ENCODE data around the gene POU2AF3. TPM values are rescaled to one million over a fixed set of nuclear protein-coding genes. Genes with fewer than 3 reads are reported as not detected.

Gene POU2AF3
- total and polyA plus RNA-seq, 12 donors: 0.18 to 2.0 (median 0.35) TPM; not detected in 4

DNA sequence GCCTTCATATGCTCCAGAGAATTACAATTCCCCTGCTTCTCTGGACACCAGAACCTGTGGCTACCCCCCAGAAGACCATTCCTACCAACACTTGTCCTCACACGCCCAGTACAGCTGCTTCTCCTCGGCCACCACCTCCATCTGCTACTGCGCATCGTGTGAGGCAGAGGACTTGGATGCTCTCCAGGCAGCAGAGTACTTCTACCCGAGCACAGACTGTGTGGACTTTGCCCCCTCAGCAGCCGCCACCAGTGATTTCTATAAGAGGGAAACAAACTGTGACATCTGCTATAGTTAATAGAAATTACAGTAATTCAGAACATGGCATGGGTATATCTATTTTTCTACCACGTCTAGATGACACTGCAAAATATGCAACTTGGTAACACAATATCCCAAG, 9.8 kb downstream of the POU2AF3 start:
- intact Hi-C loops (cut with DNase I): no loop called here
- no peak overlapping the region for H3K27ac ChIP-seq
- 49 to 52% methylated on average over 7 of the region's 7 CpGs for WGBS, 2 donors
- H3K27me3 ChIP-seq: peaks cover 0 to 31% (median 5%) of the 10 kb centered on the region in 7 donors
- no peak for DNase-seq
- no peak overlapping the region for H3K4me3 ChIP-seq
- ATAC-seq: peak in 1 of 8 donors; percentile 77
- H3K9me3 ChIP-seq: no peaks in the 10 kb centered on the region
- TF ChIP-seq, protein P1, sequence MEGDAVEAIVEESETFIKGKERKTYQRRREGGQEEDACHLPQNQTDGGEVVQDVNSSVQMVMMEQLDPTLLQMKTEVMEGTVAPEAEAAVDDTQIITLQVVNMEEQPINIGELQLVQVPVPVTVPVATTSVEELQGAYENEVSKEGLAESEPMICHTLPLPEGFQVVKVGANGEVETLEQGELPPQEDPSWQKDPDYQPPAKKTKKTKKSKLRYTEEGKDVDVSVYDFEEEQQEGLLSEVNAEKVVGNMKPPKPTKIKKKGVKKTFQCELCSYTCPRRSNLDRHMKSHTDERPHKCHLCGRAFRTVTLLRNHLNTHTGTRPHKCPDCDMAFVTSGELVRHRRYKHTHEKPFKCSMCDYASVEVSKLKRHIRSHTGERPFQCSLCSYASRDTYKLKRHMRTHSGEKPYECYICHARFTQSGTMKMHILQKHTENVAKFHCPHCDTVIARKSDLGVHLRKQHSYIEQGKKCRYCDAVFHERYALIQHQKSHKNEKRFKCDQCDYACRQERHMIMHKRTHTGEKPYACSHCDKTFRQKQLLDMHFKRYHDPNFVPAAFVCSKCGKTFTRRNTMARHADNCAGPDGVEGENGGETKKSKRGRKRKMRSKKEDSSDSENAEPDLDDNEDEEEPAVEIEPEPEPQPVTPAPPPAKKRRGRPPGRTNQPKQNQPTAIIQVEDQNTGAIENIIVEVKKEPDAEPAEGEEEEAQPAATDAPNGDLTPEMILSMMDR (IDR thresholded peaks at IDR 0.05): no peak
- H3K36me3 ChIP-seq: no peaks in the 10 kb centered on the region
- no peaks in the 10 kb centered on the region for H3K4me1 ChIP-seq

DNA sequence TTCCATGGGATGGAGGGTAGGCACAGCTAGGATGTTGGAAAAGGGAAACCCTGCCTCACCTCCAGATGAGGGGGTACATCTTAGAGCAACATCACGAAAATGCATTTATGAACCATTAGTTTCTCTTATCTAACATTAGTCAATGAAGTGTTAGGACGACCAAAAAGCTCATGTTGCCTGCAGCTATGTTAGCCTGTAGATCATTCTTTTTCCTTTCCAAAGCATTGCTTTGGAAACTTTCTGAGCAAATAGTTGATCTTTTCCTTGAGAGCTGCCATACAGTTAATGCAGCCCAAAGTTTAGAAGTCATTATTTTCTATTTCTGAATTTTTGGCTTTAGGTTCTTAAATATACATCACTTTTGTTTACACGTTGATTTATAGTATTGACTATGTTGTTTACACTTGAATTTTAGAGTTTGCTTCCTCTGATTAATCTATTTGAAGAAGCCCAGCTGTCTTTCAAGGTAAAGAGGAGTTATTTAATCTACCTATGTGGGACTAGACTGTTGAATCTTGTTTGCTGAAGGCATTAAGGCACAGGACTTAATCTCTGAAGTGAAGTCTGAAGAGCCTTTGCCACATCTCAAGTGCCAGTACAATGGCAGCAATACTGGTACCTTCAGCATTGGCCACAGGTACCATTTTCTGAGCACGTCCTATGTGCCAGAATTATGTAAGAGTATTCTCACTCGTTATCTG, 11.0 kb downstream of the POU2AF3 start:
- no peaks in the 10 kb centered on the region for H3K4me1 ChIP-seq
- no peak overlapping the region for H3K4me3 ChIP-seq
- ATAC-seq (no peak), DNase-seq (no peak)
- intact Hi-C loops (cut with DNase I): no loop called here
- H3K27ac ChIP-seq: no peak overlapping the region
- H3K9me3 ChIP-seq: no peaks in the 10 kb centered on the region
- TF ChIP-seq, protein P1 (IDR thresholded peaks at IDR 0.05): no peak
- H3K27me3 ChIP-seq: peaks cover 0 to 31% (median 0%) of the 10 kb centered on the region in 7 donors
- no peaks in the 10 kb centered on the region for H3K36me3 ChIP-seq
- 74 to 81% methylated on average over 5 of the region's 5 CpGs for WGBS, 2 donors

DNA sequence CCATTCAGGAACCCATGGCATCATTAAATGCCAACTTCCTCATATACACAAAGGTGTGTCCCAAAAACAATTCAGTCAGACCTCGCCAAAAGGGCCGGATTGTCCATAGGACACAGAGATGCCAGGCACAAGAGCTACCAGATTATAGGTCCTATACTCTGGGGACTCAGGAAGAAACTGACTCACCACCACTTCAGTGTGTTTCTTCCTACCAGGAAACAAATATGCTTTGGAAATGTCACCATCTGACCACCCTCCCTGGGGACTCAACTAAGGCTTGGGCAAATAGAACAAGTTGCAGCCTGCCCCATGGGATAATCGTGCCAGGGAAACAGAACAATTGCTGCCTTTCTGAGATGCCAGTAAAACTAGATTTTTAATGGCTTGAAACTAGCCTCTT, 11.7 kb downstream of the POU2AF3 start:
- intact Hi-C loops (cut with DNase I): no loop called here
- no peak for ATAC-seq
- WGBS, 2 donors: 61 to 75% methylated on average over 3 of the region's 3 CpGs
- TF ChIP-seq, protein P1 (IDR thresholded peaks at IDR 0.05): no peak
- Histone ChIP-seq H3K9me3 (no peaks in the 10 kb centered on the region), H3K36me3 (no peaks in the 10 kb centered on the region), H3K27me3 (peaks cover 0 to 25% (median 0%) of the 10 kb centered on the region in 7 donors), H3K4me1 (no peaks in the 10 kb centered on the region), H3K27ac (no peak overlapping the region), H3K4me3 (no peak overlapping the region)
- no peak for DNase-seq

- no peak for DNase-seq
Measured at GRCh38 chr11:111310723-111311122, 12.4 kb downstream of the POU2AF3 start.

More at GRCh38 chr11:111310723-111311122, 12.4 kb downstream of the POU2AF3 start:
- Histone ChIP-seq H3K27me3 (peaks cover 0 to 25% (median 0%) of the 10 kb centered on the region in 7 donors), H3K9me3 (peaks cover 0 to 2% (median 0%) of the 10 kb centered on the region in 11 donors), H3K4me3 (no peak overlapping the region), H3K4me1 (no peaks in the 10 kb centered on the region), H3K36me3 (no peaks in the 10 kb centered on the region), H3K27ac (no peak overlapping the region)
- TF ChIP-seq, protein P1 (IDR thresholded peaks at IDR 0.05): no peak
- intact Hi-C loops (cut with DNase I): no loop called here
- no peak for ATAC-seq
- 86 to 87% methylated on average over 6 of the region's 6 CpGs for WGBS, 2 donors

Data from heart right ventricle (tissue), 16 donors.